Endothelial cell of umbilical vein (primary cell): ENCODE data around the gene IKZF4.
"Not testable (repeated sequence)": the region's sequence is repeated elsewhere in the genome, so short reads cannot be mapped to it uniquely, and the experiment has no call there.

ENCODE experiments used
- EZH2 ChIP-seq: IDR thresholded peaks from 2 replicates; pipeline ENCODE4 v1.6.1; 2012; ENCODE audit warnings: borderline replicate concordance, low read depth, mild to moderate bottlenecking, moderate library complexity, low read length, inconsistent platforms; ENCODE audit not compliant: severe bottlenecking
- POLR2A ChIP-seq: IDR thresholded peaks from 2 replicates; pipeline ENCODE4 v1.6.1; 2012; ENCODE audit warnings: low read depth, mild to moderate bottlenecking, control low read depth, low read length
- POLR2AphosphoS5 ChIP-seq: IDR thresholded peaks from 2 replicates; pipeline ENCODE4 v1.6.1; 2012; ENCODE audit warnings: low read depth, mild to moderate bottlenecking, control low read depth, low read length, moderate library complexity; ENCODE audit not compliant: insufficient read depth
- TF ChIP-seq, protein P1 (sequence below), 2 donors: IDR thresholded peaks; 1 replicate in 1 of 2; 2 replicates in 1 of 2; pipeline ENCODE4 v1.5.1; 2011; ENCODE audit warnings: low read length in 2 of 2, mild to moderate bottlenecking in 2 of 2, moderate library complexity in 2 of 2, control low read depth in 1 of 2, inconsistent platforms in 1 of 2, low read depth in 1 of 2; ENCODE audit not compliant: insufficient read depth in 1 of 2; ENCODE audit errors: extremely low read depth in 1 of 2

DNA sequence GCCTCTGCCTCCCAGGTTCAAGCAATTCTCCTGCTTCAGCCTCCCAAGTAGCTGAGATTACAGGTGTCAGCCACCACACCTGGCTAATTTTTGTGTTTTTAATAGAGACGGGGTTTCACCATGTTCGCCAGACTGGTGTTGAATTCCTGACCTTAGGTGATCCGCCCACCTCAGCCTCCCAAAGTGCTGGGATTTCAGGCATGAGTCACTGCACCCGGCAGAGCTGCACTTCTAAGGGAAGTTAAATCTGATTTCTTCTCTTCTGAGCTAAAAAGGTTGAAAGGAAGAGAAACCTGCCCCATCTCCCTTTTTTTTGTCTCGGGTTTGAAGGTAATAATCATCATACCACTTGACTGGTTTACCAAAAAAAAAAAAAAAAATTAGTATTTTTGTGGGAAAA is 39.0 kb upstream of the IKZF4 start:
- TF ChIP-seq EZH2, POLR2AphosphoS5, POLR2A: not testable (repeated sequence)
- TF ChIP-seq, protein P1, sequence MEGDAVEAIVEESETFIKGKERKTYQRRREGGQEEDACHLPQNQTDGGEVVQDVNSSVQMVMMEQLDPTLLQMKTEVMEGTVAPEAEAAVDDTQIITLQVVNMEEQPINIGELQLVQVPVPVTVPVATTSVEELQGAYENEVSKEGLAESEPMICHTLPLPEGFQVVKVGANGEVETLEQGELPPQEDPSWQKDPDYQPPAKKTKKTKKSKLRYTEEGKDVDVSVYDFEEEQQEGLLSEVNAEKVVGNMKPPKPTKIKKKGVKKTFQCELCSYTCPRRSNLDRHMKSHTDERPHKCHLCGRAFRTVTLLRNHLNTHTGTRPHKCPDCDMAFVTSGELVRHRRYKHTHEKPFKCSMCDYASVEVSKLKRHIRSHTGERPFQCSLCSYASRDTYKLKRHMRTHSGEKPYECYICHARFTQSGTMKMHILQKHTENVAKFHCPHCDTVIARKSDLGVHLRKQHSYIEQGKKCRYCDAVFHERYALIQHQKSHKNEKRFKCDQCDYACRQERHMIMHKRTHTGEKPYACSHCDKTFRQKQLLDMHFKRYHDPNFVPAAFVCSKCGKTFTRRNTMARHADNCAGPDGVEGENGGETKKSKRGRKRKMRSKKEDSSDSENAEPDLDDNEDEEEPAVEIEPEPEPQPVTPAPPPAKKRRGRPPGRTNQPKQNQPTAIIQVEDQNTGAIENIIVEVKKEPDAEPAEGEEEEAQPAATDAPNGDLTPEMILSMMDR (IDR thresholded peaks at IDR 0.05; ENCODE audit: extremely low read depth in 1 of 2, insufficient read depth in 1 of 2, low read depth in 1 of 2, low read length in 2 of 2) = not testable (repeated sequence)
